Measurements from ENCODE around the gene DHX40.
"Not testable (repeated sequence)": the region's sequence is repeated elsewhere in the genome, so short reads cannot be mapped to it uniquely, and the experiment has no call there.

DHX40 gene

DNA sequence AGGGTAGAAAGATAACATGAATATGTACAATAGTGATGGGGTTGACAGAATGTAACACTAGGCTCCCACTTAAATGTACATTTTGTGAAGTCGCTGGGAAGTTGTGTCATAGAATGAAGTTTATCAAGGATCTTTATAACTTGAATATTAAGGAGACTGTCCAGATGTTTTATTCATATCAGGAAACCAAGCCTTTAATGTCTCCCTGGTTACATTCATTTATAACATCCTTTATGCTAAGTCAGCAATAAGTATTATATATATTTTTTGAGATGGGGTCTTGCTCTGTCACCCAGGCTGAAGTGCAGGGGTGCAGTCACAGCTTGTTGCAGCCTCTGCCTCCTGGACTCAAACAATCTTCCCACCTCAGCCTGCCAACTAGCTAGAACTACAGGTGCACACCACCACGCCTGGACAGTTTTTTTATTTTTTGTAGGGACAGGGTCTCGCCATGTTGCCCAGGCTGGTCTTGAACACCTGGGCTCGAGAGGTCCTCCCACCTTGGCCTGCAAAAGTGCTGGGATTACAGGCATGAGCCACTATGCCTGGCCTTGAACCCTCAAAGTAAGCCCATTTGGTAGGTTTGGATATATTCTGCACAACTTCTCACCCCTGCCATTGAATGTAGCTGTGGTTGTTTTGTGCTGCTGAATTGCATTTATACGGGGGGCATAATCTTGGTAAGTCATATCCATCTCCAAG is 68.4 kb downstream of the DHX40 start:
- FAIRE-seq, result no peak

- FAIRE-seq, result no peak
Measured at GRCh38 chr17:59634632-59635541, 69.5 kb downstream of the DHX40 start.

- FAIRE-seq, result no peak
Measured at GRCh38 chr17:59637611-59638310, 72.4 kb downstream of the DHX40 start.

DNA sequence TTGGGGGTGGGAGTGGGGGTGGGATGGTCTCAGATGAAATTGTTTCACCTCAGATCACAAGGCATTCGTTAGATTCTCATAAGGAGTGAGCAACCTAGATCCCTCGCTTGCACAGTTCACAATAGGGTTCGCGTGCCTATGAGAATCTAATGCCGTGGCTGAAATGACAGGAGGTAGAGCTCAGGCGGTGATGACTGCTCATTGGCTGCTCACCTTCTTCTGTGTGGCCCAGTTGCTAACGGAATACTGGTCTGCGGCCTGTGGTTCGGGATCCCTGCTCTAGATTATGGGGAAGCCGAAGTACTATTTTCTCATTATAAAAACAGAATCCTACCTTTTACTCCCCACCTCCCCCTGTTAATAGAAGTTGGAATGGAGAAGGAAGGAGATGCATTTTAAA is 73.1 kb downstream of the DHX40 start:
- FAIRE-seq, result no peak

DNA sequence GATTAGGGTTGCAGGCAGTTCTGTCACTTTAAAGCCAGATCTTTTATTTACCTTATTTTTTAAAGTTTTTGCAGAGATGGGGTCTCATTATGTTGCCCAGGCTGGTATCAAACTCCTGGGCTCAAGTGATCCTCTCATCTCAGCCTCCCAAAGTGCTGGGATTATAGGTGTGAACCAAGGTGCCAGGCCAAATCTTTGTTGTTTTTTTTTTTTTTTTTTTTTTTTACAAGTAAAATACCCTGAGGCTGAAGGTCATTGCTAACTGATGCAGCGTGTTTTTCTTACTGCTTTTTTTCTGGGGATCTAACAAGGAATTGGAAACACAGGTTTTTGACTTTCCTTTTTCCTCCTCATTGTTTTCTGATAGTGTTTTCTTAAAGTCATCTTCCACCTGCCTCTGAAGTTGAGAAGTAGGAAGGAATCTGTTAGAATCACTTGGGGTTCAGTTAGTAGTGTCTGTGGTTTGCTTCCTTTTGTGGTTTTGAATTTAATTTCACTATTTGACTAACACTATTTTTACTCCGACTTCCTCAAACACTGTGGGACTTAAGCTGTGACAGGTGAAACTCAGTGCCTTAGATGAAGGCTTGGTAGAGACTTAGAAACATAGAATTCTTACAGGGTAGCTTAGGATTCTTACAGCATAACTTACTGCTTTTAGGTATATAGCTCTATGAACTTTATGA is 76.5 kb downstream of the DHX40 start:
- no peak for FAIRE-seq

DNA sequence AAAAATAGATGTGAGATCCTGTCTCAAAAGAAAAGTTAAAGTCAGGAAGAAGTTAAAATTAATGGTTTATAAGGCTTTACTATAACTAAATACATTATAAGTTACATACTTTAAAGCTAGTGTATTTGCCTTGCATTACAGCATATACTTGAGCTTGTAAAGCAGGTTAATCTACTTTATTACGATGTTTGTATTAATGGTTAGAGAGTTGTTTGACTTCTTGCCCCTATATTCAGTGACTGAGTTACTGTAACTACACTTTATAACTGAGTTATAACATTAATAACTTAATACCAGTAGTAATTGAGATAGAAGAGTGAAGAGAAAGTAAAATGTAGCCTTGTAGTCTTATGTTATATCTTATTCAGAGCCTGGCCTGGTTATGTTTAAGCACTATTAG is 77.2 kb downstream of the DHX40 start:
- no peak for FAIRE-seq

DNA sequence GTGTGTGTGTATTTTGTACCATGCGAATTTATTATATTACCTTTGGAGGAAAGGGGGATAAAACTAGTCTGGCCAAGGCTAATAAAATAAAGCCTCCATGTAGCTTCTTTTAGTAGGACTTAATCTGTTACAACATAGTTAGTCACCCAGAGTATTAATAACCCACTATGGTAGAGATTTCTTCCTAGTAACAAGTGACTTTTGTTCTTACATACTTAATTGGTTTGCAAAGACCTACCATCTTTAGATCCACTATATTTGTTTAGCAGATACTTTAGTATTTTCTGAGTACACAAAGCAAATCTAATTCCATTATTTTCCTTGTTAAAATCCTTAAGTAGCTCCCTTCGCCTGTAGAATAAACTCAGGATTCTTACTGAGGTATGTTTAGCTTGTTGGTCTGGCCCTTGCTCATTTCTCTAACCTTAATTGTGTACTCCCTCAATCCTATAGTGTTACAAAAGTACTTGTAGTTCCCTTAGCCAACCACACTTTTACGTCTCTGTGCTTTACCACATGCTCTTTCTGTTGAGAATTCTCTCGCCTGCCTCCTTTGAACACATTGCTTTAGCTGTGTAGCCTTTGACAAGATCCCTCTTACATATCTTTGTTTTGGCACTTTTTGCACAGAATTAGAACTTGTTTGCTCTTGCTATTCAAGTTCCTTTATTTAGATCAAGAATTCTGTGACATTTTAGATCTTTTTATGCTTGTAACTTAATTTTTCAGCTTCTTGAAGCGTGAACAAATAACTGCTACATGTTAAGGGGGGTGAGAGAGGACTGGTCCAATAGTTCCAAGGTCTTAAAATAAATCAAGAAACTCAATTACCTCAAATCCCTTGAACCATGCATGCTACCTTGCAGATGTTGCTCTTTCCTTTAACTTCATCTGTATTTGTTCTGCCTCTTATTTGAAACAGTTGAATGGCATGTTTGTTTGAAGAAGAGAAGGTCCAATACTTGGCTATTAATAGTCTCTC is 78.0 kb downstream of the DHX40 start:
- FAIRE-seq, result no peak

DNA sequence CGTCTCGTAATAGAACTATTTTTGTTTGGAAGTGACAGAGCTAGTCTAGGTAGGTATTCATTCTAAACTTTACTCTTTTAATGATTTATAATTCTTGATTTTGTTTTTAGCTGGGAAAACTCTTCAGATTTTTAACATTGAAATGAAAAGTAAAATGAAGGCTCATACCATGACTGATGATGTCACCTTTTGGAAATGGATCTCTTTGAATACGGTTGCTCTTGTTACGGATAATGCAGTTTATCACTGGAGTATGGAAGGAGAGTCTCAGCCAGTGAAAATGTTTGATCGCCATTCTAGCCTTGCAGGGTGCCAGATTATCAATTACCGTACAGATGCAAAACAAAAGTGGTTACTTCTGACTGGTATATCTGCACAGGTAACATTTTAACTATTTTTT is 81.9 kb downstream of the DHX40 start:
- no peak for FAIRE-seq

DNA sequence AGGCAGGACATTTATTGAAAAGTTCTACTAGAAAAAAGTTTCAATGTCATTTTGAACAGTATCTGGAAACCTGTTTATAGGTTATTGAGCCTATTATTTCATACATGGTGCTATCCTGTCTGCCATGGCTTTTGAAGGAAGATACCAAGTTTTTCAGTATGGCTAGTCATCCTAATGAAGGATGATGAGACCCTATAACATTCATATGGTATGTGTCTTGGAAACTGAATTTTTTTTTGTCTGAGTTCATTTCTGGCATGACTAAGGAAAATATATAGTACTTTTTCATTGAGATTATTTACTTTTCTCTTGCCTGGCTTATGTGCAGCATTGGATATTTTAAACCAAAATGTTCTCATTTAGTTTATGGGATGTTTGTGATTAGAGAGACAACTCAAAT is 84.5 kb downstream of the DHX40 start:
- FAIRE-seq, result no peak

GRCh38 chr17:59650642-59651041 is 85.2 kb downstream of the DHX40 start:
- FAIRE-seq, result no peak

DNA sequence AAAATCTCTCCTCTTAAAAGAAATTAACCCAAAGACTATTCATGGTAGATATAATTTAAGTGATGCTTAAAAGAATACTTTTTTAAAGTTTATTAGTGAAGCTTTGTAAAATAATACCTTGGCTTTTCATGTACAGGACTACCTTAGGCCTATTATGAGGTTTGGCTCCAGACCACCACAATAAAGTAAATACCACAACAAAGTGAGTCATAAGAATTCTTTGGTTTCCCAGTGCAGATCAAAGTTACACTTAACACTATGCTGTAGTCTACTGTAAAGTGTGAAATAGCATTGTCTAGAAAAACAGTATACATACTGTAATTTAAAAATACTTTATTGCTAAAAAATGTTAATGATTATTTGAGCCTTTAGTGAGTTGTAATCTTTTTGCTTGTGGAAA is 85.9 kb downstream of the DHX40 start:
- no peak for FAIRE-seq

DNA sequence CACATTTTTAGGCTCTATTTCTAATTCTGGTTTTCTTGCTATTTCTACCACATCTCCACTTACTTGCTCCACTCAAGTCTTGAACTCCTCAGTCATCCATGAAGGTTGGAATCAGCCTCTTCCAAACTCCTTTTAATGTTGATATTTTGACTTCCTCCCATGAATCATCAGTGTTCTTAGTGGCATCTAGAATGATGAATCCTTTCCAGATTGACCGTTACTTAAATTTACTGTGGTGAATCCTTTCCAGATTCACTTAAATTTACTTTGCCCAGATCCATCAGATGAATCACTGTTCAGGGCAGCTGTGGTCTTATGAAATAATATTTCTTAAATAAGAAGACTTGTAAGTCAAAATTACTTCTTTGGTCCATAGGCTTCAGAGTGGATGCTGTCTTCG is 86.7 kb downstream of the DHX40 start:
- no peak for FAIRE-seq

- FAIRE-seq, result not testable (repeated sequence)
Measured at GRCh38 chr17:59656624-59657023, 91.2 kb downstream of the DHX40 start.

All from colon (tissue), 2 donors.